ENCODE results near the gene FAM153A.
"Not testable (repeated sequence)": the region's sequence is repeated elsewhere in the genome, so short reads cannot be mapped to it uniquely, and the experiment has no call there.

FAM153A gene

DNA sequence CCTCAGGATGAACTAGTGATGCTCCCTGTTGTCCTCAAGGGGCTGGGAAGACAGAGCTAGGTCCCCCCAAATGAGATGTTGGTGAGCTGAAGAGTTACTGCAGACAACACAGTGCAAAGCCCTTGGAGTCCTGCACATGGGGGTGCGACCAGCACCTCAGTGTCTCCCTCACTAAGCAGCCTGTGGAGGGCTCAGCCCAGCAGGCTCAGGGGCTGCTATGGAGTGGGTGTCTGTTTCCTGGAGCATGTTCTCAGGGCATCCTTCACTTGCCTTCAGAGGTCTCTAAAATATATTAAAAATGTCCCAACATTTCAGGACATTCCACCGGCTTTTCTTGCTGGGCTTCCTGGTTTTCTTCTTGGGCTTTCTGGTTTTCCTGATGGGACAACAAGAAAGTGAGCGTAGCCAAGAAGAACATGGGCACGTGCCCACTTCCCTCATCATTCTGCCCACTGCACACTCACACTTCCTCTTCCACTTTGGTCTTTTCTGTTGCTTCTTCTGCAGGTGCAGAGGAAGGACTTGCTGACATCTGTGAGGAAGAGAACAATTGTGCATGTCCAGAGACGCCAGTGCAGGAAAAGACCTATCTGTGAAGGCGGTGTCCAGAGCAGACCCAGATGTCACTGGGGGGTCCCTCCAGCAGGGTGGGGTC lies 58.7 kb downstream of the FAM153A start:
- not testable (repeated sequence) for DNase-seq

GRCh38 chr5:177722829-177723228 lies 59.9 kb downstream of the FAM153A start:
- not testable (repeated sequence) for DNase-seq

- not testable (repeated sequence) for DNase-seq
Measured at GRCh38 chr5:177719989-177720388, 62.7 kb downstream of the FAM153A start.

DNA sequence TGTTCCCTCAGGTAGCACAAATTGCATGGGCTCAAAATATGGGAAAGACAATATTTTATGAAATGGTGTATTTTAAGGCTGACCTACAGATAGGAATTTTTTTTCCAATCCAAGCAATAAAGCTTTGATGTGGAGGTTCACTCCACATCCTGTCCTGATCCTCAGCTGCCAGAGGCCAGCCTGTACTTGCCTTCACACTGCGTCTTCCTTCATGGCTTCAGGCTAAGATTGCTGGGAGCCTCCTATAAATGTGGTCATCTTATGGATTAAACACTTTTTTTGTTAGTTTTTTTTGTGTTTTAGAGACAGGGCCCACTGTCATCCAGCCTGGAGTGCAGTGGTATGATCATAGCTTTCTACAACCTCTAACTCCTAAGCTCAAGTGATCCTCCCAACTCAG lies 67.3 kb downstream of the FAM153A start:
- not testable (repeated sequence) for DNase-seq

GRCh38 chr5:177696100-177696499 lies 86.6 kb downstream of the FAM153A start:
- DNase-seq = not testable (repeated sequence)

- DNase-seq = not testable (repeated sequence)
Measured at GRCh38 chr5:177695356-177695930, 87.3 kb downstream of the FAM153A start.

- DNase-seq = not testable (repeated sequence)
Measured at GRCh38 chr5:177694518-177694835, 88.2 kb downstream of the FAM153A start.

- not testable (repeated sequence) for DNase-seq
Measured at GRCh38 chr5:177693671-177694517, 88.8 kb downstream of the FAM153A start.

DNA sequence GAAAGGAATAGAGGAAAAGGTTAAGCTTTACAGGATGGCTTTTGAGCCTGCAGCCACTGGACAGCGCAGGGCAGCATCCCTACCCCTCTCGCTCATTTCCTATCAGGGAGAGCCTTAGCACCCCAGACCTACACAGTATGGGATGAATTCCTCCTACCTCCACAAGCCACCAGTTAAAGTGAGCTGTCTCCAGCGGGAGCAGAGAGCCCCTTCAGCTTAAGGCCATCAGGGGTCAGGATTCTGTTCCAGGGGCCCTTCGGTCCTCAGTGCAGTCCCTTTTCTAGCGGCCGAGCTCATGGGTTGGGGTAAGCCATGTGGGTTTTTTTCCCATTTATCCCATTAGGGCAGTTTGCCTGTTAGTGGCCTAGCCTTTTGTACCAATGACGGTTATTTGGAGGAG lies 89.7 kb downstream of the FAM153A start:
- not testable (repeated sequence) for DNase-seq

- DNase-seq = not testable (repeated sequence)
Measured at GRCh38 chr5:177692507-177692906, 90.2 kb downstream of the FAM153A start.

DNA sequence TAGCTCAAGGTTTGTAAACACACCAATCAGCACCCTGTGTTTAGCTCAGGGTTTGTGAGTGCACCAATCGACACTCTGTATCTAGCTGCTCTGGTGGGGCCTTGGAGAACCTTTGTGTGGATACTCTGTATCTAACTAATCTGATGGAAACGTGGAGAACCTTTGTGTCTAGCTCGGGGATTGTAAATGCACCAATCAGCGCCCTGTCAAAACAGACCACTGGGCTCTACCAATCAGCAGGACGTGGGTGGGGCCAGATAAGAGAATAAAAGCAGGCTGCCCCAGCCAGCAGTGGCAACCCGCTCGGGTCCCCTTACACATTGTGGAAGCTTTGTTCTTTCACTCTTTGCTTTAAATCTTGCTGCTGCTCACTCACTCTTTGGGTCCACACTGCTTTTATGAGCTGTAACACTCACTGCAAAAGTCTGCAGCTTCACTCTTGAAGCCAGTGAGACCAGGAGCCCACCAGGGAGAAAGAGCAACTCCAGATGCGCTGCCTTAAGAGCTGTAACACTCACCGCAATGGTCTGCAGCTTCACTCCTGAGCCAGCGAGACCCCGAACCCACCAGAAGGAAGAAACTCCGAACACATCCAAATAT lies 93.6 kb downstream of the FAM153A start:
- DNase-seq = not testable (repeated sequence)

DNA sequence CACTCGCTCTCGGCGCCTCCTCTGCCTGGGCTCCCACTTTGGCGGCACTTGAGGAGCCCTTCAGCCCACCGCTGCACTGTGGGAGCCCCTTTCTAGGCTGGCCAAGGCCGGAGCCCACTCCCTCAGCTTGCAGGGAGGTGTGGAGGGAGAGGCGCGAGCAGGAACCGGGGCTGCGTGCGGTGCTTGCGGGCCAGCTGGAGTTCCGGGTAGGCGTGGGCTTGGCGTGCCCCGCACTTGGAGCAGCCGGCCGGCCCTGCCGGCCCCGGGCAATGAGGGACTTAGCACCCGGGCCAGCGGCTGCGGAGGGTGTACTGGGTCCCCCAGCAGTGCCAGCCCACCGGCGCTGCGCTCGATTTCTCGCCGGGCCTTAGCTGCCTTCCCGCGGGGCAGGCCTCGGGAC lies 94.6 kb downstream of the FAM153A start:
- DNase-seq = not testable (repeated sequence)

GRCh38 chr5:177681920-177682319 lies 100.8 kb downstream of the FAM153A start:
- DNase-seq = not testable (repeated sequence)
